DMS79 (cell line): Measurements from ENCODE around the gene TTC17.
"Not testable (repeated sequence)": the region's sequence is repeated elsewhere in the genome, so short reads cannot be mapped to it uniquely, and the experiment has no call there.

Experiments
- DNase-seq: peaks from one replicate; lab custom pipeline; 2025; lab: John Stamatoyannopoulos, UW

TTC17 gene, protein sequence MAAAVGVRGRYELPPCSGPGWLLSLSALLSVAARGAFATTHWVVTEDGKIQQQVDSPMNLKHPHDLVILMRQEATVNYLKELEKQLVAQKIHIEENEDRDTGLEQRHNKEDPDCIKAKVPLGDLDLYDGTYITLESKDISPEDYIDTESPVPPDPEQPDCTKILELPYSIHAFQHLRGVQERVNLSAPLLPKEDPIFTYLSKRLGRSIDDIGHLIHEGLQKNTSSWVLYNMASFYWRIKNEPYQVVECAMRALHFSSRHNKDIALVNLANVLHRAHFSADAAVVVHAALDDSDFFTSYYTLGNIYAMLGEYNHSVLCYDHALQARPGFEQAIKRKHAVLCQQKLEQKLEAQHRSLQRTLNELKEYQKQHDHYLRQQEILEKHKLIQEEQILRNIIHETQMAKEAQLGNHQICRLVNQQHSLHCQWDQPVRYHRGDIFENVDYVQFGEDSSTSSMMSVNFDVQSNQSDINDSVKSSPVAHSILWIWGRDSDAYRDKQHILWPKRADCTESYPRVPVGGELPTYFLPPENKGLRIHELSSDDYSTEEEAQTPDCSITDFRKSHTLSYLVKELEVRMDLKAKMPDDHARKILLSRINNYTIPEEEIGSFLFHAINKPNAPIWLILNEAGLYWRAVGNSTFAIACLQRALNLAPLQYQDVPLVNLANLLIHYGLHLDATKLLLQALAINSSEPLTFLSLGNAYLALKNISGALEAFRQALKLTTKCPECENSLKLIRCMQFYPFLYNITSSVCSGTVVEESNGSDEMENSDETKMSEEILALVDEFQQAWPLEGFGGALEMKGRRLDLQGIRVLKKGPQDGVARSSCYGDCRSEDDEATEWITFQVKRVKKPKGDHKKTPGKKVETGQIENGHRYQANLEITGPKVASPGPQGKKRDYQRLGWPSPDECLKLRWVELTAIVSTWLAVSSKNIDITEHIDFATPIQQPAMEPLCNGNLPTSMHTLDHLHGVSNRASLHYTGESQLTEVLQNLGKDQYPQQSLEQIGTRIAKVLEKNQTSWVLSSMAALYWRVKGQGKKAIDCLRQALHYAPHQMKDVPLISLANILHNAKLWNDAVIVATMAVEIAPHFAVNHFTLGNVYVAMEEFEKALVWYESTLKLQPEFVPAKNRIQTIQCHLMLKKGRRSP

DNA sequence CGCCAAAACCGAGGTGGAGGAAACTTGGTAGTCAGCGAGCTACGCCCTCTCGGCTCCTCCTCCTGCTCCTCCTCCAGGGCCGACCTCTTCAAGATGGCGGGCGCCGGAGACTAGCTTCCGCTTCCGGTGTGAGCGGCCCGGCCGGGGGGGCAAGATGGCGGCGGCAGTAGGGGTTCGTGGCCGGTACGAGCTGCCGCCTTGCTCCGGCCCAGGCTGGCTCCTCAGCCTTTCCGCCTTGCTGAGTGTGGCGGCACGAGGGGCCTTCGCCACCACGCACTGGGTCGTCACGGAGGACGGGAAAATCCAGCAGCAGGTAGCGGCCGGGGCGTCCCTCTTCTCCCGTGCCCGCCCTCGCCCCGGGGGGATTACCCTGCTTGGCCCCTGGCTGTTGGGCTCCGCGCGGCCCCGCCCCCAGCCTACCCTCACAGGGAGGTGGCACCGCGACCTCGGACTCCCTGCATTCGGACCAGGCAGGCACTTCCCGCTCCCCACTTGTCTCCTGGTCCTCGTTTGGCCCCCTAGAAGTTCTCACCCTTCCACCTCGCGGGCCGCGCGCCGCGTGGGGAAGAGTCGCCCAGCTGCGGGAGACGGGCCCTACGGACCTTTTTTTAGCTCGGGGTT, at the start of gene TTC17:
TSS of gene TTC17 (plus strand) at position 120 of the 621 bp plus-strand sequence. CDS start at position 155, 35 bp downstream.
- DNase-seq: peak; percentile 90

DNA sequence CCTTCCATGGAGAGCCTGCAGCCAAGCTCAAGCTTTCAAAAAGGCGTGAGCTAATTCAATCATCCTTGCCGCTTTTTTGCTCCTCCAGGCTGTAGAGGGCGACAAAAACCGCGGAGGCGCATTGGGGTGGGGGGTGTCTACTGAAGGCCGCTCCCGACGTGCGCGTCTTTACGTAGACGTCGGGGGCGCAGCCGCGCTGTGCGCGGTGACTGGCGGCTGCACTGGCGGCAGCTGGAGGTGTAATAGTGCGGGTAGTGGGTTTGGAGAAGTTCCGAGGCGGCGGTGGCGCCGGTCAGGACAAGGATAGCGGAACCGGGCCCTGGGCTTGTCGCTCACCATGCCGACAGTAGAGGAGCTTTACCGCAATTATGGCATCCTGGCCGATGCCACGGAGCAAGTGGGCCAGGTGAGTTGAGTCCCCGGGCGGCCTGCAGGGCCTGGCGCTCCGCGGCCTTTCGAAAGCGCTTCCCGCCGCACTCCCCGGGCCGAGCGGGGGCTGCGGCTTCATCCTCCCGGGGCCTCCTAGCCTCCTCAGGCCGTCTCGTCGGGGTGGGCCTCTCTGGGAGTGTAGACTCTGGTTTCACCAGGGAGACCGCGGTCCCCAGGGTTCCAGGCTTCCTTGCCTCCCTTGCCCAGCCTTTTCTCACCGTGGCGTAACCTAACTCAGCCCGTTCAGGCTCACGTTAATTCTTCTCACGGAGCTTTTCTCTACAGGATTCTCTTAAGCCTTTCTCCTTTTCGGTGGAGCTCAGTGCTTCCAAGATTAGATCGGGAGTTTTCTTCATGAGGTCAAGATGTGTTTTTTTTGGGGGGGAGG, 46.7 kb upstream of the TTC17 start, which contains the start of gene API5:
TSS of gene API5 (plus strand) at position 206 of the 817 bp plus-strand sequence. CDS start at position 338, 132 bp downstream.
- DNase-seq: peak; percentile 93

DNA sequence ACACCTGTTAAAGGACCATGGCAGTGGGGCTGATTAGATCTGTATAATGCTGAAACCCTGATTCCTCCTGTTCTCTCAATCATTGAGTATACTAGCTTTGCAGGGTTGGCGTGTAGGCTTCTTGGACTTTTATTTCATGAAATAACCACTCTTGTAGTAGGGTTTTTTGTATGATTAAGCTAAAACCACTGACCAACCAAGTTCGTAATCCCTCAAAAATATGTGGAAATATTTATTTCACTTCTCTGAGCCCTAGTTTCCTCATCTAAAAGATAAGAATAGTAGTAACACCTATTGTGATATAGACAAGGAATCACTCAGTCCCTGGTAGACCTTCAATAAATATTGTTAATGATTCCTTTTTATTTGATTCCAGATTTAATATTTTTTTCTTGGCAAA, 42.8 kb upstream of the TTC17 start:
- DNase-seq: no peak

DNA sequence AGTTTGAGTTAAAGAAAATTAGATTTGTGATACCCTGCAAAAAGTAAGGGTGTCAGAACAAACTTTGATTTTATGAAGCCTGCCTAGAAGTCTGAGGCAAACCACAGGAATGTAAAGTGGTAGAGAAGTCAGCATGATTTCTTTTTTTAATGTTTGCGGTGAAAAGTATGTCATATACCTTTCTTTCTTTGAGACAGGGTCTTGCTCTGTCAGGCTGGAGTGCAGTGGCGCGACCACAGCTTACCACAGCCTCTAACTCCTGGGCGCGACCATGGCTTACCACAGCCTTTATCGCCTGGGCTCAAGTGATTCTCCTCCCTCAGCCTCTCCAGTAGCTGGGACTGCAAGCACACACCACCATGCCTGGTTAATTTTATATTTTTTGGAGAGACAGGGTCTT, 42.3 kb upstream of the TTC17 start:
- DNase-seq: peak; percentile 38

DNA sequence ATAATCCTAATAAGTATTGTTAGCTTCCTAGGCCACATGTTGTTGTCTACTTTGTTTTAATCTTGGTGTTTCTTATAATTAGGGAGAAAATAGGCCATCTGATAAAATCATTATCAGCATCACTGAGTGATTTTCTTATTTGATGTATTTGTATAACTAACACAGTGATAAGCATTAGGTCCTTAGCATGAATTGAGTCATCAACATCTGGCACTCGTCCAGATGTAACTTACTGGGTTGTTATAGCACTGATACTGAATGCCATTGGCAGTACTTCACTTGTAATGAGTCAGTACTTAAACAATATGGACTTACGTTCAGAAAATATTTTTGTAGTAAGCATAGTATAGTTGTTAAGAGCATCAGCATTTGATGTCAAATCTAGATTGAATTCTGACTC, 30.7 kb upstream of the TTC17 start:
- no peak for DNase-seq

DNA sequence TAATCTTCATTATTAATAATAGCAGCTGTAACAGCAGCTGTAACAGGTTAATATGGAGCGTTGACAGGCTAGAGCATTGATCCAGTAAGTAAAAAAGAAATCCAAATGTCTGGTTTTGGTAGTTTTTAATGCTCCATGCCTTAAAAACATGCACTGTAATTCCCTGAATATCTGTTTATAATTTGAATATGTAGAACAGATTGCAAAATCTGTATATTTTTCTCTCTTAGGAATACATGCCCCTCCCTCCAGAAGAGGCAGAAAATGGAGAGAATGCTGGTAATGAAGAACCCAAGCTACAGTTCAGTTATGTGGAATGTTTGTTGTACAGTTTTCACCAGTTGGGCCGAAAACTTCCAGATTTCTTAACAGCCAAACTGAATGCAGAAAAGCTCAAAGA, 30.2 kb upstream of the TTC17 start:
- no peak for DNase-seq

DNA sequence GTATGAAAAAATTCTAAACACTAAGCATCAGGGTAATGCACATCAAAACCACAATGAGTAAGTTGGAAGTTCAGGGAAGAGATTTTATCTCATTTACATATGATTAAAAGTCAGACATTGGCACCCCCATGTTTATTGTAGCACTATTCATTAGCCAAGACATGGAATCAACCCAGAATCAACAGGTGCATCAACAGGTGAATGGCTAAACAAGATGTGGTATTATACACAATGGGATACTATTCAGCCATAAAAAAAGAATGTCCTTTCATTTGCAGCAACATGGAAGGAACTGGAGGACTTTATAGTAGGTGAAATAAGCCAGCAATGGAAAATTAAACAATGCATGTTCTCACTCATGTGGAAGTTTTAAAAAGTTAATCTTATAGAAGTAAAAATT, 17.6 kb upstream of the TTC17 start:
- no peak for DNase-seq

DNA sequence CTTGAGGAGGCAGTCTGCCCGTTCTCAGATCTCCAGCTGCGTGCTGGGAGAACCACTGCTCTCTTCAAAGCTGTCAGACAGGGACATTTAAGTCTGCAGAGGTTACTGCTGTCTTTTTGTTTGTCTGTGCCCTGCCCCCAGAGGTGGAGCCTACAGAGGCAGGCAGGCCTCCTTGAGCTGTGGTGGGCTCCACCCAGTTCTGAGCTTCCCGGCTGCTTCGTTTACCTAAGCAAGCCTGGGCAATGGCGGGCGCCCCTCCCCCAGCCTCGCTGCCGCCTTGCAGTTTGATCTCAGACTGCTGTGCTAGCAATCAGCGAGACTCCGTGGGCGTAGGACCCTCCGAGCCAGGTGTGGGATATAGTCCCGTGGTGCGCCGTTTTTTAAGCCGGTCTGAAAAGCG, 7.3 kb upstream of the TTC17 start:
- not testable (repeated sequence) for DNase-seq

DNA sequence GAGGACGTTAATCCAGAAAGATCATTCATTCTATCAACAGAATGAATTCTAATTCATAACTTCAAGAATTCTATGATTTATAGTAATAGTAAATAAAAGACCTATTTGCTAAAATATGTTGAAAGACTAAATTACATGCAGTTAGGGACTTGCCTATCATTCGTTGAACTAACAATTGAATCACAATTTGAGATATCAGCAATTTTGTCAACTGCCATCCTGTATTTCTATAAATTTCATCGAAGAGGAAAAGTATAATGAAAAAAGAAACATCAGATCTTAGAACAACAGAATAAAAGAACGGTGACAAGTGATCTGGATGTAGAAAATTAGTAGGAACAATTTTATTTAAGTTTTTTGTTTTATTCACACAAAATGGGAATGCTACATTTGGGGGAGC, 4.4 kb upstream of the TTC17 start:
- DNase-seq: no peak

DNA sequence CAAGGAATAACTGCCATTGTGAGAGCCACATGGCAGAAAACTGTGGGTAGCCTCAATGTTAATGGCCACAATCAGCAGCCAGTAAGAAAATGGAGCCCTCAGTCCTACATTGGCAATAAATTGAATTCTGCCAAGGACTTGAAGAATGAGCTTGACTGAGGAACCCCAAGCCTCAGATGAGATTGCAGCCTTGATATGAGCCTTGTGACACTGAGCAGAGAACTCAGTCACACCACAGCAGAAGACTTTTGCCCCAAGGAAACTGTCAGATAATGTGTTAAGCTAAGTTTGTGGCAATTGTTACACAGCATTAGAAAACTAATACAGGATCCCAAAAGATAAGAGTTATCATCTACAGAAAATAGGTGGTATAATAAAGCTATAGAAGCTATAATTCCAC, 2.4 kb upstream of the TTC17 start:
- DNase-seq: no peak

DNA sequence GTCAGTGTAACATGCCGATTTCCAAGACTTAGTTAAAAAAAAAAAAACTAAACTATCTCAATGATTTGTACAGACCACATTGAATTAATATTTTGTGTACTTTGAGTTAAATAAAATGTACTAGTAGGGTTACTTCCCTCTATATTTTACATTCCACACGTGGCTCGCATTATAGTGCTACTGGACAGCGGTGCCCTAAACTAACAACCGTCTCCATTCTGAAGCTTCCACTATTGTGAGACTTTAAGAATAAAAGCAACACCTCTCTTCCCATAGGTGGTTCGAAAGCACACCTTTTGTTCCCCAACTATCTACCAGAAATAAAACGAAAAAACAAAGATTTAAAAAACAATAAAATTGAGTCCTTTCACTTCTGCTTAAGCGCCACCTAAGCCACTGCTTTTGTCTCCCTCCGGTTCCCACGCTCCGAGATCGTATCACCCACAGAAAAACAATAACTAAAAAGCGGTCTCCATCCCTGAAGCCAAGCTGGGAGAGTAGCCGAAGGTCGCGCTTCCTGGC, 380 bp upstream of the TTC17 start:
- no peak for DNase-seq

DNA sequence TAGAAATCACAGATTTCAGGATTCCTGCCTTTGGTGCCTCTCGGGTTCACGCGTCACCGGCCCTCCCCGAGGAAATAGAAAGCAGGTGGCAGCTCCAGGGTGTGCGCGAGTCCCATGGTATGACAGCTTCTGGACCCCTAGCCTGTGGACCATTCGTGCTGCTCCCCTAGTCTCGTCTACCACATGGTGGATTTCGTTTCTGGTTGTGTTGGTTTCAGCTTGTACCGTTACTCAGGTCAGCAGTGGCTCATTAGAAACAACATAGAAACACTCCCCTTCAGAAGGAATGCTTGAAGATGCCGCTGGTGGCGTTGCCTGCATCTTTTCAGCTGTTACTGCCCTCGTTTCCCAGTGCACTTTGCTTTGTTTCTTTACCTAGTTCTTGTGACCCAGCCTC, 700 bp downstream of the TTC17 start:
- no peak for DNase-seq

DNA sequence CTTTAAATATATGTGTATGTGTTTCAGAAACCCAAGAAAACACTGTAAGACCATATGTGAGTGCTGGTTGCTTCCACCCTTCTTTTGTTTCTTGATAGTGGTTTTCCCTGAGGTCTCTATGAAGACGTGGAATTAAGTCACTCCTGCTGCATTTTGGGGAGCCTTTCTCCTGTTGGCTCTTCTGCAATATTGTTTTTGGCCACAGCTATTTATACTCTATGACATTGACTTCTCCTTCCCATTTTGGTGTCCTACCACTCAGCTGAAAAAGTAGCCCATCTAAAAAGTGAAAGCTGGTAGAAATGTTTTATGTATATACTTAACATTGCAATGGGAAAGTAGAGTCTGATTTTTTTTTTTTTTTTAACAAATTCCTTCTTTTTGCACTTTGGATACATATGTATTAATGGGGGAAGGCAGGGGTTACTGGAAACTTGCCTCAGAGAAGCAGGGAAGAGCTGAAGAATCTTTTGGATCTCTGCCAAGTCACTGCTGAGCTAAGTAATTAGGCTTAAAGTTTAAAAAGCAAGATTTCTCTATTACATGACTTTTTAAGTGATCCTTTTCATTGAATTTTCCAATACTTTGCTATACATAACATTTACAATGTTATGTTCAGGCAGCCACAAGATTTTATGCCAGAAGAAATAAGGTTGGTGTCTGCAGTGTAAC, 1.8 kb downstream of the TTC17 start:
- DNase-seq: no peak

DNA sequence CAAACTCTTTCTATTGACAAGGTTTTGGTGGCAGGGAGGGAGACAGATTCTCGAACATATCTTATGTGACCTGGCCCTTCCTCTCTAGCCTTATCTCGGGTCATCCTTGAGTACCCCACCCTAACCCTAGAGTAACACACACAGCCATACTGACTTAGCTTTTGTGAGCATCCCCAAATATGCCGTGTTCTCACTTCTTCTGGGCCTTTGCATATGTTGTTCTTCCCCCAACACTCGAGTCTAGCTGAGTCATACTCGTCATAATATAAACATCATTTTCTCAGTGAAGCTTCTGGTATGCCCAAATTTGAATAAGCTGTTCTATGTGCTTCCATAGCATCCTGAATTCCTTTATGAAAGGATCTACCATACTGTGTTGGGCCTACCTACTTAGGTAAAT, 8.0 kb downstream of the TTC17 start:
- DNase-seq: no peak

DNA sequence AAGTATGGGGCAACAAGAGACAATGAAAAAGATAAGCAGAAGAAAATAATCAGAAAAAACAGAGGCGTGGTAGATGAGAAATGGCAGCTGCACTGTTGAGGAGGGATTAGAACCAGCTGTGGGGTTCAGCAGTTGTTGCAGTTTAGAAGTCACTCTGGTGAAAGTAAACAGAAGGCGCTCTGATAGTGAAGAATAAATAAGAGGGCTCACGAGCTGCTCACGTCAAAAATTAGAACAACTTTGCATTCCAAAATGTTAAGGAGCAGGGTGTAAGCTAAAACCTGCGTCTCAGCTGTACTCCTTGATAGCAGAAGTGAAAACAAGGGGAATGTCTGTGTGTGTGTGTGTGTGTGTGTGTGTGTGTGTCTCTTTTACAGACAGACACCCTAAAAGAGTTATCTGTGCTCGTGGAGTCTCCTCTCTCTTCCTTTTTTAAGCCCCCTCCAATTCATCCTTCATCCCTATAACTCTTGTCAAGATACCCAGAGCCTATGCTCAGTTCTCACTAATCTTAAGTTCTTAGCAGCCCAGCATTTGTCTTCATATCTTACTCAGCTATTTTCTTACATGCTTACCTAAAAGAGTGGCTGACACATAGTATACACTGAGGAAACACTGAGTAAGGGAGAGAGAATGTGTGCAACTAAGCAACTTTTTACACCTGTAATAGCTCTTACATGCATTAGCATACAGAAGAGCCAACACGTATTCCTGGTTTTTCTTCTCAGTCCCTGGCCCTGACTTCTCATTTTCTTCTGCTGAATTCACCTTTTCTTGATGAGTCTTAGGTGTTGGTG, 8.9 kb downstream of the TTC17 start:
- DNase-seq: no peak

DNA sequence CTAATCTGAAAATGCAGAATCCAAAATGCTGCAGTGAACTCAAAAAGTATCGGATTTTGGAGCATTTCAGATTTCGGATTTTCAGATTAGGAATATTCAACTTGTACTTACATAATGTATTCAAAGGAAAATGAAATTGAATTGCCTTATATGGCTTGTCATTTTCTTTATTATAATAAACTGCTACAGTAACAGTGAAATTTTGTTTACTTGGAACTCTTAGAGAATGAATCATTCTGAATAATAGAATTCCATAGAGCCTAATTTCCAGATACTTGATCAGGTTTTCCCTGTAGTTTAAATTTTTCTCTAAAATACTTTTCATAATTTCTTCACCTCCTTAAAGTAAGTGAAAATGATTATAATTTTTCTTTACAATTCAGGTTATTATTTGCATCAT, 17.3 kb downstream of the TTC17 start:
- DNase-seq: no peak

DNA sequence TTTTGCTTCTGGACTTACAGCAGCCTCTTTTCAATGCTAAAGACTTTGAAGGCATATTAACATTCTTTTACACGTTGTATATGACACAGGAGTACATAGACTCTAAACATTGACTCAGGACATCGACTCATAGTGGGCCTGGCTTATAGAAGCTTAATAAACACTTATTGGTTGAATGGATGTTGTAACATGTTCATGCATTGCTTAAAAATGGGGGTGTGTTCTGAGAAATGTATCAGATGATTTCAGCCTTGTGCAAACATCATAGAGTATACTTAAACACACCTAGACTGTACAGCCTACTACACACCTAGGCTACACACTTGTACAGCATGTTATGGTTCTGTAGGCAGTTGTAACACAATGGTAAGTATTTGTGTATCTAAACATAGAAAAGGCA, 17.9 kb downstream of the TTC17 start:
- no peak for DNase-seq

DNA sequence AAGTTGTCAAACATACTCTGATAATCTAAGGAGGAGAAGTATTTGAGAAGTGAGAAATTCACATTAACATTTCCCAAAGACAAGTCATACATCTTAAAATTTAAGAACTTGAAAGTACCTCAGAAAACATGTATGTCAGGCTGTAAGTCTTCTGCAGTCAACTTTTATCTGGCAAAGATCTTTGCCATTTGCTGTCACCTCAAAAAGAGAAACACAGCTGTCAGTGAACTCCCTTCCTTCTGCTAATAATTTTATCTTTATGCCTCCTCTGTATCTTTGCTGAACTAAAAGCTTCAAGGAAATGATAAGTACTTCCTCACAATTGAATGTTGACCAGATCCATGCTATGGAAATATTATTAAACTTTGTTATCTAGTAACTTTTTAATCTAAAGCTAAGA, 18.7 kb downstream of the TTC17 start:
- DNase-seq: no peak

DNA sequence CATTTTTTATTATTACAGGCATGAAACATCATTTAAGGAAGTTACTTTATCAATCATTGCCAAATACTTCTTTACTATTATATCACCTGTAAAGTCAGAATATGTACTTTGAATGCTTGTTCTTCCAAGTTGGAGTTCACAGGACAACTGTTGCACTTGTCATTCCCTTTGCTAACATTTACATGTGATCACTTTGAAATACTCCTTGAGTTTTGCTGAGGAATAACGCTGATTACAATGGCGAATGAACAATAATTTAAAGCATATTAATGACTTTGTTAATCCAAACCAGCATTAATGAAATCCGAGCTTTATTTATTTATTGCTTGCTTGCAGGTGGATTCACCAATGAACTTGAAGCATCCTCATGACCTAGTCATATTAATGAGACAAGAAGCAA, 20.2 kb downstream of the TTC17 start:
- DNase-seq: no peak

DNA sequence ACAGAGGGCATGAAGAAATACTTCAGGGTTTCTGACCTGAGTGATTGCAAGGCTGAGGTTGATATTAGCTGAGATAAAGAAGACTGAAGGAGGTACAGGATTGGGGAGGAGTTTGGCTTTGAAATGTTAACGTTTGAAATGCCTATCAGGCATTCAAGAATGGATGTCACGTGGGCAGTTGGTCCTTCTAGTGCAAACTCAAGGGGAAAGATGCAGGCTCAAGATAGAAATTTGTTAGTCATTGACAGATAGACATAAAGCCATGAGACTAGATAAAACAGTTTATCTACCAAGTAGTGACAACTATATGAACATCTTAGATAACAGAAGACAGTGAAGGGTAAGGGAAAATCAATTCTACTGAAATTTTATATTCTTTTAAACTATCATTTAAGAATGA, 23.1 kb downstream of the TTC17 start:
- DNase-seq: no peak
